Daoy (cell line): ENCODE data around the gene BTBD1. TPM values are rescaled to one million over a fixed set of nuclear protein-coding genes. Genes with fewer than 3 reads are reported as not detected.

Experiments
- DNase-seq: peaks from one replicate; pipeline ENCODE4 v3.0.0-alpha.2; 2015; ENCODE audit warnings: low read depth
- total RNA-seq: library from RNA; depleted of rRNA; stranded (reverse); fragments of >200 nt; shearing (Covaris generic); gene quantifications from 2 replicates; pipeline ENCODE4 v1.2.3, GENCODE V29; 2014; rRNA removed

The BTBD1 gene
- 91.9 and 102 TPM in 2 replicates for total RNA-seq

DNA sequence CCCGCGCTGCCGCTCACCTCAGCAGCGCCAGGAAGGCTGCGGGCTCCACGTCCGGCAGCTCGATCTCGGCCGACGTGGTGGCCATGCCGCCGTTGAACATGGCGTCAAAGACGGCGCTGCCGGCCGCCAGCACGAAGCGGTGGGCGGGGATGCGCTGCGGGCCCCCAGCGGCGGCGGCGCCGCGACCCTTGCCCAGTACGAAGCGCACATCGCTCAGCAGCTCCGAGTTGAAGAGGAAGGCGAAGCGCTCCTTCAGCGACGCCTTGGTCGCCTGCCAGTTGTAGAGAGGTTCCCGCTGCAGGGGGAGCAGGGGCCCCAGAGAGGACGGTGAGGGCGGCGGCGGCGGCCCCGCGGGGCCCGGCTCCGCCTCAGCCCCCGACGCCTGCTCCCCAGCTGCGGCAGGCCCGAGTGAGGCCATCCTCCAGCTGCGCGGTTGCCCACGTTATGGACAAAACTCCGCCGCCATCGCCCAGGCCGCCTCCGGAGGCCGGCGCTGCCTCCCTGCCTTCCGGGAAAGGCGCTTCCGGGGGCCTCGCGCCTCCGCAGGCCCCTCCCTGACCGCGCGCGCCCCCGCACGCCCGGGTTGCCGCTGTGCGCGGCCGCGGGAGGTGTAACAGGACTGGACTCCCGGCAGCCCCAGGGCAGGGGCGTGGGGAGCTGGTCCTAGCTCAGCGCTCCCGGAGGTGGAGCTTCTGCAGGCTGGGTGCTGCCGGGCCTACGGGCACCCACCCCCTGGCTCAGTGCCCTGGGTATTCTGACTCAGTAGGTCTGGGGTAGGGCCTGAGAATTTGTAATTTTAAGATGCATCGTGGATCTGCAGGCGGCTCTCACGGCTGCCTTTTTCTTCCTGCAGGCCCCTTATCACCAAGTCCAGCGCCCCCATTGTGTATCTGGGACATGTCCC lies at the start of gene BTBD1:
Gene BTBD1, minus strand, starts transcription at position 519 of the 904 bp plus-strand sequence. Its CDS starts 101 bp downstream, at position 418.
- DNase-seq, result peak; percentile 97

DNA sequence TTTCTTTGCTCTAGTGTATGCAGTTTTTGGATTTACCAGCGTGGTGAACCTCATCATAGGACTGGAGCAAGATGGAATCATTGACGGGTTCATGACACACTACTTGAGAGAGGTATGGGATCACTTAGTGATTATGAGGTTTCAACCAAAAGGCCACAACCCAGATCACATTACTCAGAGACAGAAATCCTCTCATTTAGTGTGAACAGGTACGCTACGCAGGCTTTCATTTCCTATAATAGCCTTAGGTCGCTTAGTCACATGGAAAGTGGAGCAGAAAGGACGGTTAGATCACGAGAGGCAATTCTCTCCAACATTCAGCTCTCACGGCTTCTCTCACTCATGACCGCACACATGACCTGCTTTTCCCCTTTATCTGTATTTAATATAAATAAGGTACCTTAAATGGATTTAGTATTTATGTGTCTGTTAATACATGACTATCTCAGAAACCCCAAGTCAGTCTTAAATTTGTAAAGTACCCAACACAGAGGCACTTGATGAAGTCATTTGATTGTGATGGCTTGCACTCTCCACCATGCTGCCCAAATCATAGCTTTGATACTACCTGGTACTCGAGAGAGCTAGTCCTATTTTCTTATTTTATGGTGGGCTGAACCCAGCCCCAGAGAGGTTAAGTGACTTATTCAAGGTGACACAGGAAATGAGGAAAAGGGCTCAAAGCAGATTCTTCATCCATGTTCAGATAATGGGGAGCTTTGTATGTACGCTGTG lies 48.9 kb upstream of the BTBD1 start:
- DNase-seq, result no peak

DNA sequence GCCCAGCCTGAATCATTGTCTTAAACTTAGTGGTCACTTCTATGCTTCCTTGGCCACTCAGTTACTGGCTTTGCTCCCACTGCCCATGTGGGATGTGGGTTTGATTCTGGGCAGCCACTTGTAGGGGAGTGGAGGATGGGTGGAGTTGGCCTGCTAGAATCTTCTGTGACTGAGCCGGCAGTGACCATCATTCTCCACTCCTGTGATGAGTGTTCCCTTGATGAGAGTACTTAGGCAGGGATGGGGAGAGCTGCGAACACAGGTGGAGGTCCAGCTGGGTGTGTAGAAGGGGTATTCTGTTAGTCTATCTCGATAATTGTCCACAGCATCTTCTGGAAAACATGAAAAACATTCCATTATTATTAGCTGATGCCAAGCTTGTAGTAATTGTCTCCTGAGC lies 48.4 kb upstream of the BTBD1 start:
- no peak for DNase-seq

DNA sequence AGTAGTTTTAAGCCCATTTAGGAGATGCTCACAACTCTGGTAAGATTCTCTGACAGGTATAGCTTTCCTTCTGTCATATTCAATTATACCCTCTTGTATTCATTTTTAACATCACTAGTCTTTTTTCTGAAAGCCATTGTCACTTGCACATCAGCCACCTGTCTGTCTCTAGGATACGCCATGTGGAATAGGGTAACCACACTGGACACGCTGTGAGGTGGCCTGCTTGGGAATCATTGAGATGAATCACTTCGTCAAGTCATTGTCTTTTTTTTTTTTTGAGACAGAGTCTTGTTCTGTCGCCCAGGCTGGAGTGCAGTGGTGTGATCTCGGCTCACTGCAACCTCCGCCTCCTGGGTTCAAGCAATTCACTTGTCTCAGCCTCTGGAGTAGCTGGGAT lies 47.8 kb upstream of the BTBD1 start:
- DNase-seq, result no peak

DNA sequence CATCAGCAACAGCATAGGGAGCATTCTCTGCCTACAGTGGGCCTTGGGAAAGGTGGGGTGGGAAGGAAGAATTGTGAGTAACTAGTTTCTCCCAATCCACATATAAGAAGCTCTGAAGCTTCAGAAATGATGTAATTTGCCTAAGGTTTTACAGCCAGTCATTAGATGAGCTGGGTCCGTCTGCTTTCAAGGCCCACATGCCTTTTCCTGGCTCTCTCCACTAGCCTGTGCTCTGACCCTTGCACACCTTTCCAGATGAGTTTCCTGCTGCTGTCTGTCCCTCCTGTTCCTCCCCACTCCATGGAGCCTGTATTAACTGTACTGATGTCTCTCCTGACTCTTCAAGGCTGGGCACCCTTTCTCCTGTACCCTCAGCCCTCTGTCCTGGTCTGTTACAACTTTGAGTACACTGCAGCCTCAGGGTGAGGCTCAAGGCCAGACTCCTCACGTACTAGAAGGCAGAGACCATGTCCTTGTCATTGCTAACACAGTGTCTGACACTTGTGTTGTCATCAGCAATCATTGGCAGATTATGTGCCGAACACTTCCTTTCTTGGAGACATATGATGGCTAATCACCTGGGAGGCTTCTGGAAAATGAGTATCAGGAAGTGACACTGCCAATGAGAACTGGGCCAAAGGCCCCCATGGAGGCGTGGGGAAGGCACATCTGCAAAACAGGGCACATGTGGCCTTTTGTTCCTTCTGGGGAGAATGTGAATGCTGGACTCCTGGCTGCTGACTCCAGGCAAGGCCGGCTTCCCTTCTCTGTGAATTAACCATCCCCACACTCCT lies 47.0 kb upstream of the BTBD1 start:
- DNase-seq, result no peak

DNA sequence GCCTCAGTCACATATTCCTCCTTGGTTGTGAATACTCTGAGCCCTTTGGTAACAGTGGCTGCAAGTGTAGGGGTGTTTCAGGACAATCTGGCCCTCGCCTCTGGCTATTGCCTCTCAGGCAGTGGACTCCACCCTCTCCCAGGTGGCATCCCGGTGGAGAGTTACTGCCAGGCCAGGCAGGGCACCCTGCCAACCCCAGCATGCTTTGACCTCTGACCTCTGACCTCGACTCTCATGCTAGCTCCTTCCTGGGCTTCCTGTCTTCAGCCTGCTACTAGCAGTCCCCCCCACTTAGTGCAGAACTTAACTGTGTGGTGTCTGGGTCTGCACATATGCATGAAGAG lies 45.9 kb upstream of the BTBD1 start:
- no peak for DNase-seq

DNA sequence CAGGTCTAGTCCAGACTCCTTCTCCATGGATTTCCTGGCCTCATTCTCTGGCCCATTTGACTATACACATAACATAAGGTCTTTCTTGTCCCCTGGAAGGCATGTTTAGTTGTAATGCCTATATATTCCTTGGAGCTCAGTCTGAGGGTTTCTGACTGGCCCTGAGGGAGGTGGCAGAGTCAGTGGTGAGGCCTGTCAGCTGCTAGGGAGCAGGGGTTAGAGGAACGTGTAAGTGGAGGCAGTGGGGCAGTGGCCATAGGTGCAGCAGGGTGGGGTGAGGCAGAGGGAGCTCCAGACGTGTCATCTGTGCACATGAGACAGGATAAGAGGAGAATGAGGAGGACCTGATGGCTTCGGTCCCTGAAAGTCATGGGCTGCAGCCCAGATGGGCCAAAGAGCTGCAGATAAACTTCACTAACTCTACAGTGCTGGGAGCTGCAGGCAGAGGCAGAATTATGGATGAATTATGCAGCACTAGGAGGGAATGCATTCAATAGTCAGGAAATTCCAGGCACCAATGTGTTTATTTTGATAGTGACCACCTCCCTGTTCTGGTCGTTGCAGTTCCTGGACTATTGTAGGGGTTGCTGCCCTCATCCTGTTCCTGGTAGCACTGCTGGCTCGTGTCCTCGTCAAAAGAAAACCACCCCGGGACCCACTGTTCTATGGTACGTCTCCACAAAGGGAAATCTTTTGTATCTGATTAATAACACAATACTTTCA lies 45.3 kb upstream of the BTBD1 start:
- DNase-seq, result peak; percentile 77

DNA sequence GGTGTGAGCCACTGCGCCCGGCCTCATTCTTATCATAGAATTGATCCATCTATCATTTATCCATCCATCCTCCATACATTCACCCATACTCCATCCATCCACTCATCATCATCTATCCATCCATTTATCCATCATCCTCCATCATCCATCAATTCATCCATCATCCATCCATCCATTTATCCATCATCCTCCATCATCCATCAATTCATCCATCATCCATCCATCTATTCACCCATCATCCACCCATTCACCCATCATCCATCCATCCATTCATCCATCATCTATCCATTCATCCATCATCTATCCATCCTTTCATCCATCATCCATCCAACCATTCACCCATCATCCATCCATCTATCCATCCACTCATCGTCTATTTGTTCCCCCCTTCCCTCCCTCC lies 44.1 kb upstream of the BTBD1 start:
- DNase-seq, result no peak

DNA sequence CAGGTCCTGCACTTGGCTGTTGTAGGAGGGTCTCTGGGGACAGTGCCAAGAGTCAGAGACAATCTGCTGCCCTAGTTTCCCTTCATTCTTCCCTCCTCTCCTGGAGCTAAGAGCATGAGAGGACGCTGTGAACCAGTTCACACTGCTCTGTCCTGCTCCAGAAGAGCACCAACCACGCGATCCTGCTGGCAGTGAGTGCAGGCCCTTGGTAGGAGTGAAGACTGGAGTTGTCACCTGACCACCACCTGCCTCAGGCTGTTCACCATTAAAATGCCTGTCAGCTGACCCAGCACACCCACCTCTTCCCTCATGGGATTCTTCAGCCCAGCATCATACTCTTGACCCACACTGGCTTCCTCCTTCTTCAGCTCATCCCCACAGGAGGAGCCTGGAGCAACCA lies 43.3 kb upstream of the BTBD1 start:
- no peak for DNase-seq

DNA sequence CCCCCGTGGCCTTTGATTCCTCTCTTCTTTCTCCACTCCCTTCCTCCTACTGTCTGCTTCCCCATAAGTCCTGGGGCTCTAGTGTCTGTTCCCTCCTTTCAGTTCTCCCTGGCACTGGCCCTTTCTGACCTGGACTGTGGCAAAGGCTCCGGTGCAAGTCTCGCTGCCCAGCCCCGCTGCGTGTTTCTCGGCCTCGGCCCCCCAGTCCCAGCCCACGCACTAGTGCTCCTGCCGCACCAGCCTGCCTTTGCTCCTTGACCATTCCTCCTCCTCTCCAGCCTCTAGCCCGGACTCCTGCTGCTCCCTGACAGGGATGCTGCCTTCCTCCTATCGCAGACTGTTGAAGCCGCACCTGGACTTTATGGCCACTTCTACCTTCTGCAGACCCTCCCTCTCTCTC lies 42.5 kb upstream of the BTBD1 start:
- no peak for DNase-seq

DNA sequence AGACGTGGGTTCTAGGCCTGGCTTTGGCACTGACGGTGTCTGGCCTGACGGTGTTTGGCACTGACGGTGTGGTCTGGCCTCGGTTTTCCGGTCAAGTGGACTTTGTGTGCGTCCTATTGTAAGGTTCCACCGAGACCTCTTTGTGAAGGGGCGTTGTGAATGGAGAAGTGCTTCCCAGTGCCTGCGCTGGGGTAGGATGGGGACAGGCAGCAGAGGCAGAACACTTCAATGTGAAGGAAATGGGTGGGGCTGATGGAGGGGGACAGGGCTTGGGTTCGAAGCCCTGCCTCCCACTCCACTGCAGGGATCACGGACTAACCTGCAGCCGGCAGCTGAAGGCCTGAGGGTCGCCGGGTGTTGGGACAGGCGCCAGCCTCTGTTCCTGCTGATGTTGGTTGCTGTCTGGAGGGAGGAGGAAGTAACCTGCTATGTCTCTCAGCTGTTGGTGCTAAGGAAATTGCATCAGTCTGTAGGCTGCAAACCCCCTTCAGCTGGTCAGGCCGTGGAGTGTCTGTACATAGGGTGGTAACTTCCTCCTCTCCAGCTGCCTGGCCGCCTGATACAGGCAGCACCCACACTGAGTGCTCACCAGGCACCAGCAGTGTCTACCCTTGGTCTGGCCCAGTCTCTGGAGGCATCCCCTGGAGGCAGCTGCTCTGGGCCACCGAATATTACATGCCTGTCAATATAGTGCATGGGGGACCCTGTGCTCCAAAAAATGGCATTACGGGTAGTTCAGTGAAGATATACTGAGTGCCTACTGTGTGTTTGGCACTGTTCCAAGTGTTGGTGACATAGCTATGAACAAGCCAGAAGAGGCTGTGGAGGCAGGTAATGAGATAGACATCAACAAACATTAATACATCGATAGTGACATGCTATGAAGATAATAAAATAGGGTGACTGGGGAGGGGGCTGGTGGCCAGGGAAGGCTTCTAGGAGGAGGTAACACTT lies 41.5 kb upstream of the BTBD1 start:
- DNase-seq, result peak; percentile 55

DNA sequence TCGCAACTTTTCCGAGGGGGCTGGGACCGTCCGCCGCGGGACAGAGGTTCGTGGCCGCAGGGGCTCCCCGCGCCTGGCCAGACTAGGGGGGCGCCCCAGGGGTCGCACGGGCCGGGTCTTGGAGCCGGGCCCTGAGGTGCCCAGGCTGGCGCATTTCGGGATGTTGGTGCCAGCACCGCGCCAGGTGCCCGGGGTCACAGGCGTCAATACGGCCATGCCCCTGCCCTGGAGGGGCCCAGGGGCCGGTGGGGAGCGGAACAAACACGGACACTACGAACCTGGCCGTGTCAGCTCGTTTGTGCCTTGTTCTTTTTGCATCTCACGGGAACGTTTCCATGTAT lies 40.8 kb upstream of the BTBD1 start:
- no peak for DNase-seq

DNA sequence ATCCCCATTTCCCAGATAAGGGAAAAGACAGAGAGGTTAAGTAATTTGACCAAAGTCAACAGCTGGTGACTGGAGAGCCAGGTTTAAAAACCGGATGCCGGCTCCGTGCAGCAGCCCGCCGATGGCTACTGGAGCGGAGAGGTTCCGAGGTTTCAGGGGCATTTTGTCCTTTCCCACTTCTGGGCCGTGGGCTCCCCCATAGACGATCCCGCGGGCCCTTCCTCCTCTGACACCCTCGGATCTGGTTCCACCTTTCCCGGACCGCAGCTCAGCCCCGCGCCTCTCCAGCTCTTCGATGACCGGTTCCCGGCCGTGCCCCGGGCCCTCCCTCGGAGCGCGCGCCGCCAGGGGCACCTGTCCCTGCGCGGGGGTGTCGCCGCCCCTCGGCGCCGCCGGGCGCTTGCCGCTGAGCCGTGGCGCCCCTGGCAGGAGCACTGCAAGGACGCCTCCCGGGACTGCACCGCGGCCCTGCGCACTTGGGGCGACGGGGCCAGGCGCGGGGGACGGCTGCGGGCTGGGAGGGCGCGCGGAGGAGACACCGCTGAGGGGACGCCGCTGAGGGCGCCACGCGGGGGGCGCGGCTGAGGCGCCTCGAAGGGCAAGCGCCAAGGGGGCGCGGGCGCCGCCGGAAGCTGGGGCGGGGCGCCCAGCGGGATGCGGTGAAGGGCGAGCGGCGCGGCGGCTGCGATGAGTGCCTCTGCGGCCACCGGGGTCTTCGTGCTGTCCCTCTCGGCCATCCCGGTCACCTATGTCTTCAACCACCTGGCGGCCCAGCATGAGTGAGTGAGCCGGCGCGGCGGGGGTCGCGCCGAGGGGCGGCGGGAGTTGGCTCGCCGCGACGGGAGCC lies 40.2 kb upstream of the BTBD1 start, which contains the start of gene TM6SF1:
Gene TM6SF1, plus strand, starts transcription at position 652 of the 847 bp plus-strand sequence. Its CDS starts 36 bp downstream, at position 688.
- no peak for DNase-seq

DNA sequence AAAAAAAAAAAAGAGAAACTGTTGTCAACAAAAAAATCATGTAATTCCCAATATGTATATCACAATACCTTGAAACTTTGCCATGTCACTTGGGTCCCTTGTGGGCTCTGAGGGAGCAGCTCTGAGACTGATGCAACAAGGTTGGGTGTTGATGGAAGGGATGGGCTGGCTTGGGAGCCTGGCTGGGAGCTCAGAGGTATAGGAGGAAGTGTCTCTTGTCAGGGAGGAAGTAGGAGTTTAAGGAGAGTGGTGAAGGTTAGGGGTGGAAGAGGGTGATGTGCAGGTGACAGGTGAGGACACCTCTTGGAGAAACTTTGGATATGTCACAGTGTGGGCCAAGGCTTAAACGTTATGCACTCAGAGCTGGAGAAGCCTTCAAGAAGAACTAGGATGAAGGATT lies 38.4 kb upstream of the BTBD1 start:
- DNase-seq, result no peak

DNA sequence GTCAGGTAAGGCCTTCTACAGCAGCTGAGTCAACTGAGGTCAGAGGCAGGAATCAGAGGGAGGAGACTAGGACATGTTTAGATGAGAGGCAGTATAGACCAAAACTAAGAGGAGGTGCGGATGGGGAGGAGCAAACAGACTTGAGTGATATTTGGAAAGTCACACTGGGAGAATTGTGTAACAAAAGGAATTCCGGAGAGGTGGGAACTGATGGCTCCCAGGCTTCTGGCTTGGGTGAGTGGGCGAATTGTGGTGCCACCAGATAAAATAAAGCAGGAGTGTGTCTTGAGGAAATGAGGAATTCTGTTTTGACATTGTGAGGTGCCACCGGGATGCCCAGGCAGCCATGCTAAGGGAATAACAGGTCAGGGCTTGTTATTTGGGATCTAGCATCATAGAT lies 37.1 kb upstream of the BTBD1 start:
- DNase-seq, result no peak

DNA sequence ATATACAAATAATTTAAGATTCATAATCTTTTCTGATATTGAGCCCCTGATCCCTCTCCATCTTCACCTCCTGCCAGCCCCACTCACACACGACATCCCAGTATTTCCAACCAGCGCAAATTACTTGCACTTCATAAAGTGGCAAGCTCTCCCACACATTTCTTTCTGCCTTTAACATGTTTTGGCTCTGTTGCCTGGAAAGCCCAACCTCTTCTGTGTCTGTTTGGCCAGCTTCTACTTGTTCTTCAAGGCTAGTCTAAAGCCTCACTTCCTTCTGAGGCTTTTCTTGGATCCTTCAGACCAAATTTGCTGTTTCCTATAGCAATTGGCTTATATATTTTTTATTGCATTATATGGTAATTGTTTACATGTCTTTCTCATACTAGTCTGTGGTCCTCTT lies 35.3 kb upstream of the BTBD1 start:
- no peak for DNase-seq

DNA sequence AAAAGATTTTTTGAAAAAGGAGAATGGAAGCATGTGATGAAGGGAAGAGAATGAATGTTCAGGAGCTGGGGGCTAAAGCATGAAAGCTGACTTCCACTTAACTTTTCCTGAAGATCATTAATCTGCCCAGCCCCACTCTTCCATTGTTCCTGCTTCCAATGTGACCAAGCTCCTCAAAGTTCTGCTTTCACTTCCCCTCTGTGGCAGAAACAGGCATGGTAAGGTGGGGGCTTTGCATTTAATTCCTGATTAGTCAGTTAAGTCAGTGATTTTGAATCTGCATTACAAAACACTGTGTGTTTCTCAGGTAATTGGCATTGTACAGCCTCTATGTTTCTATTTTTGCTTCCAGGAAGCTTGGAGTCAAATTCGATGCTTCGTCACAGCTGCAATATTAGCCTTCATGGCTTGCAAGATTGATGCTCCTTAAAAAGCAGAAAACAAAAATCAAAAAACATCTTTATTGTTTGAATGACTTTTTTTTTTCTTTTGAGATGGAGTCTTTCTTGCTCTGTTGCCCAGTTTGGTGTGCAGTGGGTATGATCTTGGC lies 33.1 kb upstream of the BTBD1 start:
- no peak for DNase-seq

DNA sequence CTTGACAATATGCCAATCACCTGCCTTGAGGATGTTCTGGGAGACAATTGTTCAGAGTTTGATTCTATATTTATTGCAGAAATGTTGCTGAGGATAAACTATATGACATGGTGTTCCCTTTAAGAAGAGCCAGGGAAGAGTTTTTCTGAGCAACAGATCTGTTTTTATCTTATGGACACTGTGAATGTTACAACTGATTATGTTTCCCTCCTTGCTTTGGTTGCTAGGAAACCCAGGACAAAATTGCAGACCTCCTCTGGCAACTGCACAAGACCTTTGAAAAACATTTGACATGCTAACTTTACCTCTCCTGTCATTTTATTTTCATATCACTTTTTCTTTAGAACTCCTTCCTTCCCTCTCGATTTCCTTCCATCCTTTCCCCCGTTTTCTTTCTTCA lies 32.2 kb upstream of the BTBD1 start:
- no peak for DNase-seq

DNA sequence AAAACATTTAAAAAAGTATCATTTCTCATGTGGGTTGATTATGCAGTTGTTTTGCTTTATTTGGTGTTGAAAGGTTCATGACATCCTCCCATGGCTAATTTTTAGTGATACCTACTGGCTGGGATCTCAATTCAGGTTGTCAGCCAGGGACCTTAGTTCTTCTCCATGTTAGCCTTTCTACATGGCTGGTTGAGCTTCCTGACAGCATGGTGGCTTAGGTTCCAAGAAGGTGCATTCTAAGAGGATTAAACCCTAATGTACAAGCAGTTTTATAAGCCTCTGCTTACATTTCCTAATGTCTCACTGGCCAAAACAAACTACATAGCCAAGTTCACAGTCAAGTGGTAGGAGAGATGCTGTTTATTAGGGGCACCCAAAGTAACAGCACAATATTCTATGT lies 31.0 kb upstream of the BTBD1 start:
- DNase-seq, result no peak
